NCI-H82 treated with DMSO at 0.1 percent for 48 hours (cell line): Measurements from ENCODE around the gene ALDH18A1.

Source experiments
- DNase-seq: peaks from one replicate; lab custom pipeline; 2025; ENCODE audit not compliant: unreplicated experiment; lab: John Stamatoyannopoulos, UW

The ALDH18A1 gene

DNA sequence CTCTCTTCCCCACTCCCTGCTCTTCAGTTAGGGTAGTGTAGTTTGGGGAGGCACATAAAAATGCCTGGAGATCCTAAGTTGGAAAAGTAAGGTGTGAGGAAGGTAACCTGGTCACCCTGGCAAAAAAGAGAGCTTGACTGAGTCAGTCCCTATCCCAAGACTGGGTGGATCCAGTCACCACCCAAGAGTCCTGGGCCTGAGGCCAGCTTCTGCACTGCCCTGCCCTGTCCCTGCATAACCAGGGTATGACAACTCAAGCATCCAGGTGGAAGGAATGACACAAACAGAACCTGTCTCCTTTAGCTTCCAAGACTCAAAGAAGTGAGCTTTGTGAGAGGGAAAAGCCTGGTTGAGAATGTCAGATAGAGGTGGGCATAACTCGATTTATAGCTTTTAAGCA, 68.5 kb downstream of the ALDH18A1 start:
- DNase-seq, result no peak

GRCh38 chr10:95579835-95580535, 76.5 kb downstream of the ALDH18A1 start:
- DNase-seq, result no peak

DNA sequence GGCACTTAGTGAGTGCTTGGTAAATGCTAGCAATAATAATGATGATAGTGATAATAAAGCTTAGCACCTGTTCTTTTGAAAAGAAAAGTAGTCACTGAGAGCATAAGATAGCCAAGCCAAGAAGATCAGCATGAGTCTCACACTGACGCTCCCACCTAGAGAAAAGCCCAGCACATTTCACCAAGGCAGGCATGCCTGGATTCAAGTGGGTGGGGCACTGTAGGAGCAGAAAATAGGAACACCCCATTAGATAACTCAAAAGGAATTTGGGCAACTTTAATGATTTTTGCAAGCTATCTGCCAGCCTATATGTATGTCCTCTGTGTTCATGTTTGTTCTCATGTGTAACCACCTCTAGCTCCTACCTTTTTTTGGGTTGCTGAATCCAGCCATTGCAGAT, 77.2 kb downstream of the ALDH18A1 start:
- DNase-seq, result no peak

- DNase-seq, result no peak
These were observed 77.9 kb downstream of the ALDH18A1 start for GRCh38 chr10:95578619-95579018.

DNA sequence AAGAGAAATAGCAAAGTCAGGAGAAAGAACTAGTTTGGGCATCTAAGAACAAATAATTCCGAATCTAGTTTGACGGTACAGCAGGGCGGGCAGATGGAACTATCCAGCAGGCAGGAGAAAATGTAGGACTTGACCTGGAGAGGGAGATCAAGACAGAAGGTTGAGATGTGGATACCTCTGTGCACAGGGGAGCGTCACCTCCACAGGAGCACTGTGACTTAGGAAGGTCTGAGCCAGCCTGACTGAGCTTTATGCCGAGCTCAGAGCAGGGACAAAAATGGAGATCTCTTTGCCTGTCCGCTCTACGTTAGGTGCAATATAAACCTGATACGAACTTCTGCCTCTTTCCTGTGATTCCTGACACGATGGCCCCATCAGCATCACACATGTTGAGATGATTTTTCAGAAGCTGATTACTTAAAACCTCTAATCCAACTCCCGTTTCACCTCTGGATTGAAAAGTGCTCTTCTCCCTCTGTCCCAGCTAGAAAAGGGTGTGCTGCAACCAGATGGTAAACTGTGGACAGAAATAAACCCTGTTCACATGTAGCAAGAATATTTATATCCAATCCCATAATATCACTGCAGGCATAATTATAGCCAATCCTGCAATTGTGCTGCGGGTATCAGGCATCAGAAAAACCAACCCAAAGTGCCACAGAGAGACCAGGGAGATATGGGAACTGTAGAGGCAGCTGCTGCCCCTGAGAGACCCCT, 81.7 kb downstream of the ALDH18A1 start:
- DNase-seq, result no peak

- DNase-seq, result no peak
These were observed 82.4 kb downstream of the ALDH18A1 start for GRCh38 chr10:95573964-95574604.

- DNase-seq, result no peak
These were observed 83.0 kb downstream of the ALDH18A1 start for GRCh38 chr10:95573527-95573926.

- DNase-seq, result no peak
These were observed 84.2 kb downstream of the ALDH18A1 start for GRCh38 chr10:95572131-95572820.

DNA sequence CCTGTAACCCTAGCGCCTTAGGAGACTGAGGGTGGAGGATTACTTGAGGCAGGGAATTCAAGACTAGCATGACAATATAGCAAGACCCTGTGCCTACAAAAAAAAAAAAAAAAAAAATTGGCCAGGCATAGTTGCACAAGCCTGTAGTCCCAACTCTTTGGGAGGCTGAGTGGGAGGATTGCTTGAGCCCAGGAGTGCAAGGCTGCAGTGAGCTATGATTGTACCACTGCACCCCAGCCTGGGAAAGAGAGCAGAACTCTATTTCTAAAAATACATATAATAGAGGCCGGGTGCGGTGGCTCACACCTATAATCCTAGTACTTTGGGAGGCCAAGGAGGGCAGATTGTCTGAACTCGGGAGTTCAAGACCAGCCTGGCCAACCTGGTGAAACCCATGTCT, 85.1 kb downstream of the ALDH18A1 start:
- no peak for DNase-seq

GRCh38 chr10:95569368-95569767, 87.1 kb downstream of the ALDH18A1 start:
- no peak for DNase-seq

- DNase-seq, result no peak
These were observed 88.4 kb downstream of the ALDH18A1 start for GRCh38 chr10:95567903-95568630.

DNA sequence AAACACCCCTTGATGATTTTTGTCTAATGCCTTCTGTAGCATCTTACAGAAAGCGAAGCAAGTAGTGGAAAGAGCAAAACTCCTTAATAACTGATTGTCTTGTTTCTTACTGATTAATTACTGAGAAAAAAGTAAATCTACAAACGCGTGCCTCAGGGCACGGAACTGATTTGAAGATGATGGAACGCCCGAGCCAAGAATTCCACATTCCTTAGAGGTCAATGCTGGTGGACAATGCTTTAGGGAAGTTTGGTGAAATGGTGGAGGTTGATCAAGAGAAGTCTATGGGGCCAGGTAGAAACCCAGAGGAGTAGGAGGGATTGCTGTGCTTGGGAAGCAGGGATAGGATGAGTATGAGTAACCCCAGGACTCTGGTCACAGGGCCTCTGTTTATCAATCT, 90.4 kb downstream of the ALDH18A1 start:
- DNase-seq, result no peak

DNA sequence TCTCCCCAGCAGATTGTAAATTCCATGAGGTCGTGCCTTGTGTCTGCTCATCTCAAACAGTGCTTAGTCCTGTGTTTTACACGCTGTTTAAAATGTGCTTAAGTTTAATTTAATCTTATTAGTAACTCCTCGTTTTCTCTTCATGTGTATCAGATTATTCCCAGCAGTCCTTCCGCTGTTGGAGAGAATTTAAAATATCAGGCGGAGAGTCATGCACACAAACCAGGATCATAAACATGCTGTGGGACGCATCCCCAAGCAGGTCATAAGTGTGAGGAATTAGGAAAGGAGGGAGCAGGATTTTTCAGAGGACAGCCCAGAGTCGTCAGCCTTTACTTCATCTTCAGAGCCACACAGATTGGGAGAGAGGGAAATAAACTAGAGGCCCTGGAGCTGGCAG, 91.2 kb downstream of the ALDH18A1 start:
- no peak for DNase-seq

- DNase-seq, result no peak
These were observed 92.2 kb downstream of the ALDH18A1 start for GRCh38 chr10:95564291-95564690.

DNA sequence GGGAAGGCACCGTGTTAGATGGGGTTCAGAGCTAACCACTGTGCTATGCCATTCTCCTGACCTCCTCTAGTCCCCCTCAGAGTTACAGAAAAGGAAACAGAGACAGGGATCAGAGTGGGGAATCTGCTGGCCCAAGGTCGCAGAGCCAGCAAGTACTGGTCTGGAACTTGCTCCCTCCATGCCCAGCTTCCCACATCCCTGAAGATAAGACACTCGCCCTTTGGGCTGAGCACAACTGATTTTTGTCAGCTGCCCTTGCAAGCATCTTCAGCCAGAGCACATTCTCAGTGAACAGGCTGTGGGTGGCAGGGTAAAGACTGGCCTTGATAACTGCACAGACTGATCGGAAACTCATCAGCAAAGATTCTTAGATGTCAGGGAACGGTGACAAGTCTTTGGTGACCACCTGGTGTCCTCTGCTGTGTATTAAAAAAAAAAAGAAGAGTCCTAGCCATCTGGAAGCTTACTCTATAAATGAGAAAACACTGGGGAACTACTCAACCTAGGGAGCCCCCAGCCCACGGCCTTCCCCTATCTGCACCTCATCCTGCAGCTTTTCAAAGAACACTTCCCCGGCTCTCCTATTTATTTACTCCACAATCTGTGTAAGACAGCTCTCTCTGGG, 94.1 kb downstream of the ALDH18A1 start:
- no peak for DNase-seq

- no peak for DNase-seq
These were observed 94.7 kb downstream of the ALDH18A1 start for GRCh38 chr10:95561864-95562177.

- DNase-seq, result peak; percentile 85
These were observed 95.2 kb downstream of the ALDH18A1 start, which contains the start of gene SORBS1 for GRCh38 chr10:95561177-95561863. TSS of gene SORBS1 (minus strand) at chr10:95561371. CDS start at chr10:95441135, 120,236 bp downstream.

DNA sequence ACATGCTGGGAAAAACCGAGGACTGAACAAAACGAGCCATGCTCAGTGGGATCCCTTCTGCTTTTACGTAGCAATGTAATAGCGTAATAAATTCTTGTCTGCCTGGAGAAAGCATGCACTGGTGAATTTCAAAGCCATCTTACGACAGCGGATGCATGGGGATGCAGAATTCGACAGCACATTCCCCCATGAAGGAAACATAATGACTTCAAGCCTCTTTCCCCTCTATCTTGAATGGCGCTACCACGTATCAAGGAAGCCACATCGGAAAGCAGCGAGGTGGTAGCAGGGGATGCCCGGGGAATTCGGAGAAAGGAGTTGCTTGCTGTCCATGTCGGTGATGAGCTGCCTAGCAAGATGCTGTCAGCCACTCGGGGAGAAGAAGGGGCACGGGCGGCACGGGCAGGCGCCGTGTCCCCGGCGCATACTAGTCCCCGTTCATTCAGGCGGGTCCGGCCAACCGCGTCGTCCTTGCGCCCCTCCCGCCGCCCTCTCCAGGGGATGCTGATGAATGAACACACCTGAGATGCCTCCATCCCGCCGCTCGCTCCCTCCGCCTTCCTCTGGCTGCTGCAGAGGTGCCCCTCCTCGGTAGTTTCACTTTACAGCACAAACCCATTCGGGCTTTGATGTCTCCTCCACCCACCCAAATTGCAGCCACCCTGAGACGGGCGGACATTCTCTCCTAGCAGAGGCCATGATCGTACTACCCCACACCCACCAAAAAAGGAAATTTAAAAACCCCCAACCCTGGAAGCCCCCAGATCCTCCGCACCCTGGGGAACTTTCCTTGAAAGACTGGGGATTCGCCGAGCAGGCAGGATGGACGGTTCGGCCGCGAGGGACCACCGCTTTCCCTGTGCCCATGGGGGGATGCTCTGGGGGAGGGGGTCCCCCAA, 96.0 kb downstream of the ALDH18A1 start:
- no peak for DNase-seq

- DNase-seq, result no peak
These were observed 96.6 kb downstream of the ALDH18A1 start for GRCh38 chr10:95559896-95560277.
